Measurements from ENCODE around the gene DCAF17.

DNA sequence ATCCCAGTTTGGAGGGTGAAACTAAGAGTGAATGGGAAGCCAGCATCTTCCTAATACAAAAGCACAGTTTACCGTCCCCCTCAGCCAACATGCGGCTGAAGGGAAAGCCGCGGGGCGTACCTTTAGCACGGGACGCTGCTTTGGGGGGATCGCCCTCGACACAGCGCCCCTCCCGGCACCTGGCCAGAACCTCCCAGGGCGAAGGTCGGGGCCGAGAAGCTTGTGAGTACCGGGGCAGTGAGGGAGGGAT, 338 bp upstream of the DCAF17 start, which contains the start of gene METTL8:
- TF ChIP-seq, protein P1, sequence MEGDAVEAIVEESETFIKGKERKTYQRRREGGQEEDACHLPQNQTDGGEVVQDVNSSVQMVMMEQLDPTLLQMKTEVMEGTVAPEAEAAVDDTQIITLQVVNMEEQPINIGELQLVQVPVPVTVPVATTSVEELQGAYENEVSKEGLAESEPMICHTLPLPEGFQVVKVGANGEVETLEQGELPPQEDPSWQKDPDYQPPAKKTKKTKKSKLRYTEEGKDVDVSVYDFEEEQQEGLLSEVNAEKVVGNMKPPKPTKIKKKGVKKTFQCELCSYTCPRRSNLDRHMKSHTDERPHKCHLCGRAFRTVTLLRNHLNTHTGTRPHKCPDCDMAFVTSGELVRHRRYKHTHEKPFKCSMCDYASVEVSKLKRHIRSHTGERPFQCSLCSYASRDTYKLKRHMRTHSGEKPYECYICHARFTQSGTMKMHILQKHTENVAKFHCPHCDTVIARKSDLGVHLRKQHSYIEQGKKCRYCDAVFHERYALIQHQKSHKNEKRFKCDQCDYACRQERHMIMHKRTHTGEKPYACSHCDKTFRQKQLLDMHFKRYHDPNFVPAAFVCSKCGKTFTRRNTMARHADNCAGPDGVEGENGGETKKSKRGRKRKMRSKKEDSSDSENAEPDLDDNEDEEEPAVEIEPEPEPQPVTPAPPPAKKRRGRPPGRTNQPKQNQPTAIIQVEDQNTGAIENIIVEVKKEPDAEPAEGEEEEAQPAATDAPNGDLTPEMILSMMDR (IDR thresholded peaks at IDR 0.05) = peak; percentile 62
- TF ChIP-seq EZH2 (IDR thresholded peaks at IDR 0.05) = no peak
